K562 (cell line): ENCODE results near the gene SPG21.

ENCODE experiments used
- ILK ChIP-seq: fragments of 450-650 bp; IDR thresholded peaks from 2 replicates; pipeline ENCODE4 v1.6.1; 2016; ENCODE audit warnings: missing genetic modification characterization, low read depth, mild to moderate bottlenecking, missing compliant biosample characterization, moderate library complexity, borderline replicate concordance
- POLR2B ChIP-seq: fragments of 450-650 bp; IDR thresholded peaks from 2 replicates; pipeline ENCODE4 v1.6.1; 2018; ENCODE audit warnings: low read depth; ENCODE audit not compliant: partially characterized antibody
- RAD21 ChIP-seq, 2 experiments: fragments of 250-450 bp in 1 of 2; fragments of 450-650 bp in 1 of 2; sonication (Bioruptor Pico) in 1 of 2; formaldehyde crosslinking in 1 of 2; IDR thresholded peaks in 1 of 2; conservative IDR thresholded peaks in 1 of 2; 2 replicates each; pipeline versions ENCODE4 v1.4.0 to v1.8.0; 2020 to 2022; ENCODE audit warnings: mild to moderate bottlenecking in 2 of 2, moderate library complexity in 1 of 2
- SAP30 ChIP-seq: fragments of 200-600 bp; sonication (generic); IDR thresholded peaks from 2 replicates; pipeline ENCODE4 v1.6.1; 2012; ENCODE audit warnings: borderline replicate concordance, low read depth, mild to moderate bottlenecking, moderate library complexity, low read length, control low read depth, inconsistent platforms; ENCODE audit not compliant: insufficient read depth, poor library complexity, severe bottlenecking
- TF ChIP-seq, protein P1 (sequence below), 3 experiments: IDR thresholded peaks in 2 of 3; conservative IDR thresholded peaks in 1 of 3; 2 replicates each; pipeline ENCODE4 v1.5.1; 2011 to 2012; ENCODE audit warnings: low read length in 3 of 3, mild to moderate bottlenecking in 3 of 3, control low read depth in 2 of 3, improper control_type of control experiment in 1 of 3, inconsistent platforms in 1 of 3, low read depth in 1 of 3, mixed read lengths in 1 of 3, moderate library complexity in 1 of 3; ENCODE audit not compliant: insufficient read depth in 2 of 3

DNA sequence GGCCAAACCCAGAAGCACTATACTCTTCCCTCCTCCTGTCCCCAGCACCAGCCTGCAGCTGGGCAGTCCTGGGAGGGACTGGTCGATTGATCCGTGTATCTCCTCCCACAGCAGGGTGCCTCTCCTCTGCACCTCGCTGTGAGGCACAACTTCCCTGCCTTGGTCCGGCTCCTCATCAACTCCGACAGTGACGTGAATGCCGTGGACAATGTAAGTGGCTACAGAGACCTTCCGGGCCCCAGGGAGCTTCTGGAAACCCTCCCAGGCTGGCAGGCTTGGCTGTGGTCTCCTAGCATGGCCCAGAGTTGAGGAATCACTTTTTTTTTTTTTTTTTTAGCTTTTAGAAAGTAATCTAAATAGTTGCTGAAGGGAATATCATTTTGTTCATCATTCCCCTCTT lies 47.4 kb downstream of the SPG21 start:
- TF ChIP-seq RAD21 (CRISPR knock-in tag; conservative IDR thresholded peaks at IDR 0.05 in 1 of 2, IDR thresholded peaks at IDR 0.05 in 1 of 2): no peak
- TF ChIP-seq, protein P1, sequence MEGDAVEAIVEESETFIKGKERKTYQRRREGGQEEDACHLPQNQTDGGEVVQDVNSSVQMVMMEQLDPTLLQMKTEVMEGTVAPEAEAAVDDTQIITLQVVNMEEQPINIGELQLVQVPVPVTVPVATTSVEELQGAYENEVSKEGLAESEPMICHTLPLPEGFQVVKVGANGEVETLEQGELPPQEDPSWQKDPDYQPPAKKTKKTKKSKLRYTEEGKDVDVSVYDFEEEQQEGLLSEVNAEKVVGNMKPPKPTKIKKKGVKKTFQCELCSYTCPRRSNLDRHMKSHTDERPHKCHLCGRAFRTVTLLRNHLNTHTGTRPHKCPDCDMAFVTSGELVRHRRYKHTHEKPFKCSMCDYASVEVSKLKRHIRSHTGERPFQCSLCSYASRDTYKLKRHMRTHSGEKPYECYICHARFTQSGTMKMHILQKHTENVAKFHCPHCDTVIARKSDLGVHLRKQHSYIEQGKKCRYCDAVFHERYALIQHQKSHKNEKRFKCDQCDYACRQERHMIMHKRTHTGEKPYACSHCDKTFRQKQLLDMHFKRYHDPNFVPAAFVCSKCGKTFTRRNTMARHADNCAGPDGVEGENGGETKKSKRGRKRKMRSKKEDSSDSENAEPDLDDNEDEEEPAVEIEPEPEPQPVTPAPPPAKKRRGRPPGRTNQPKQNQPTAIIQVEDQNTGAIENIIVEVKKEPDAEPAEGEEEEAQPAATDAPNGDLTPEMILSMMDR (IDR thresholded peaks at IDR 0.05 in 2 of 3, conservative IDR thresholded peaks at IDR 0.05 in 1 of 3; ENCODE audit: insufficient read depth in 2 of 3, low read depth in 1 of 3, low read length in 3 of 3): no peak
- no peak for TF ChIP-seq ILK
- no peak for TF ChIP-seq SAP30
- TF ChIP-seq POLR2B: no peak
